Measurements from ENCODE around the gene TNS3. TPM values are rescaled to one million over a fixed set of nuclear protein-coding genes. Genes with fewer than 3 reads are reported as not detected.

The TNS3 gene
- total and polyA plus RNA-seq, 2 of the 13 experiments (the other 11 are each of a cell fraction or from before 2014, with no cell fraction given): 52.9 to 55.7 TPM

- Histone ChIP-seq H3K79me2 (ENCODE audit: insufficient read depth, low read length) (no peaks in the 10 kb centered on the region), H2AFZ (ENCODE audit: low read length) (no peak overlapping the region), H3K9me3 (ENCODE audit: low read length) (no peaks in the 10 kb centered on the region), H3K27ac (ENCODE audit: extremely low read length, insufficient read depth, low read length) (no peak overlapping the region), H3K9ac (ENCODE audit: insufficient read depth, low read depth, low read length) (no peak overlapping the region), H3K4me1 (ENCODE audit: insufficient read depth, low read length) (peaks cover 10% of the 10 kb centered on the region), H4K20me1 (ENCODE audit: insufficient read depth, low read length) (peaks cover 10% of the 10 kb centered on the region), H3K4me3 (replicated peaks in 1 of 3; ENCODE audit: insufficient read depth in 1 of 3, low read depth in 2 of 3, low read length in 3 of 3) (no peak overlapping the region), H3K36me3 (replicated peaks in 1 of 2; ENCODE audit: control insufficient read depth in 1 of 2, insufficient read depth in 2 of 2, low read length in 2 of 2) (peaks cover 39 to 82% of the 10 kb centered on the region in 2 experiments), H3K27me3 (ENCODE audit: control insufficient read depth in 1 of 2, insufficient read depth in 2 of 2, low read length in 2 of 2) (no peaks in the 10 kb centered on the region), H3K4me2 (ENCODE audit: low read depth, low read length) (no peak overlapping the region)
- no peak for DNase-seq (ENCODE audit: low spot score)
- WGBS (ENCODE audit: low lambda C conversion rate): 94% methylated on average over 14 of the region's 19 CpGs
- ATAC-seq: no peak
- ChIA-PET POLR2A (no interaction called here), CTCF (ENCODE audit: low intra/inter-chr PET ratio, low total read pairs) (no interaction called here)
- TF ChIP-seq ZZZ3 (CRISPR knock-in tag; IDR thresholded peaks at IDR 0.05; ENCODE audit: borderline replicate concordance) (no peak), AGO2 (optimal IDR thresholded peaks at IDR 0.05; ENCODE audit: low read depth, low read length) (peak; percentile 43)
- FAIRE-seq: no peak
- intact Hi-C loops (cut with micrococcal nuclease; ENCODE audit: unreplicated experiment) (no loop called here), in situ Hi-C loops (cut with HindIII; ENCODE audit: extremely low pct_ligation_motif_present, low pct_unique_long_range_greater_than_20kb) (no loop called here)
- no TSS peak for BruUV-seq (replicated peaks)
Observed at GRCh38 chr7:47329320-47329926, 252.5 kb downstream of the TNS3 start.

DNA sequence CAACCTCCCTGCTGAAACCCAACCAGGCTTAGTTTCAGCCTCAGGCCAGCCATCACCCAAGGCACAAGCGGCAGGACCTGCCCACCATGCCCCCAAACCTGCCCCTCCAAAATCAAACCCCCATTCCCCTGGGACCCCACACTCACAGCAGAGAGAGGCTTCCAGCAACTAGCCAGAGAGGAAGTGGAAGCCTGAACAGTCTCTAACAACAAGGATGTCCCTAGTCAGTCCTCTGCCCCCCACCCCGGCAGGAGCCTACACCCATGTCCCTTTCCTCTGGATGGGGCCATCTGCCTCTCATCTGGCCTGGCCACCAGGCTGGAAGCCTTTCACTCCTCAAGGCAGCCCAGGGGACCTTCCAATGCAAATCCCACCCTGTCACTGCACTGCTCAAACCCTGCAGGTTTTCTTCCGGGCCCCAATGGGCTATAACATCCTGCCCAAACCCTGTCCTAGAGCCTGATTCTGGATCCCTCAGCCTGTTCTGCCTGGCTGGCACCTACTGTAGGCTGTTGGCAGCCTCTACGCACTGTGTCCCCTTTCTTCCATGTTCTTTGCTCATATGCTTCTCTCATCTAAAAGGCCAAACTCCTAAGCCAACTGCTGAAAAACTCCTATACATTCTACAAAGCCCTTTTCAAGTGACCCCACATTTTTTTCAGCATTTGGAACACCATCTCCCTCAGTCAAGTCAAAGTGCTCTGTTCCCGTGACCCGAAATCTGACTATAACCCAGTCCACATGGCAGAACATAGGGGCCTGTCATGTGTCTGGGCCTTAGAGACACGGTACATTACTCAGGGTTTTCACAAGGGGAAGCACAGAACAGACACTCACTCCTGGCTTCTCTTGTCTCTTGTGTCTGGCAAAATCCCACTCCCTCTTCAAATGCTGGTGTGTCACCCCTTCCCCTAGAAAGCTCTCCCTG, 253.3 kb downstream of the TNS3 start:
- Histone ChIP-seq H3K4me2 (ENCODE audit: low read depth, low read length) (no peak overlapping the region), H3K27me3 (ENCODE audit: control insufficient read depth in 1 of 2, insufficient read depth in 2 of 2, low read length in 2 of 2) (no peaks in the 10 kb centered on the region), H2AFZ (ENCODE audit: low read length) (no peak overlapping the region), H3K9me3 (ENCODE audit: low read length) (no peaks in the 10 kb centered on the region), H3K79me2 (ENCODE audit: insufficient read depth, low read length) (no peaks in the 10 kb centered on the region), H3K27ac (ENCODE audit: extremely low read length, insufficient read depth, low read length) (no peak overlapping the region), H3K36me3 (replicated peaks in 1 of 2; ENCODE audit: control insufficient read depth in 1 of 2, insufficient read depth in 2 of 2, low read length in 2 of 2) (peaks cover 37 to 78% of the 10 kb centered on the region in 2 experiments), H4K20me1 (ENCODE audit: insufficient read depth, low read length) (peaks cover 10% of the 10 kb centered on the region), H3K4me1 (ENCODE audit: insufficient read depth, low read length) (peaks cover 10% of the 10 kb centered on the region), H3K4me3 (replicated peaks in 1 of 3; ENCODE audit: insufficient read depth in 1 of 3, low read depth in 2 of 3, low read length in 3 of 3) (no peak overlapping the region), H3K9ac (ENCODE audit: insufficient read depth, low read depth, low read length) (no peak overlapping the region)
- over 99% methylated on average over 7 of the region's 7 CpGs for WGBS (ENCODE audit: low lambda C conversion rate)
- TF ChIP-seq, protein P1, sequence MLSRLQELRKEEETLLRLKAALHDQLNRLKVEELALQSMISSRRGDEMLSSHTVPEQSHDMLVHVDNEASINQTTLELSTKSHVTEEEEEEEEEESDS (CRISPR knock-in tag; IDR thresholded peaks at IDR 0.05; ENCODE audit: borderline replicate concordance): no peak
- TF ChIP-seq RBM22 (optimal IDR thresholded peaks at IDR 0.05; ENCODE audit: low read length): peak; percentile 70
- ChIA-PET POLR2A (interaction anchor here (1.2 kb wide), 1 partner anchor 812 kb away, joined by 3 read pairs; no protein-coding TSS in a partner anchor), CTCF (ENCODE audit: low intra/inter-chr PET ratio, low total read pairs) (no interaction called here)
- intact Hi-C loops (cut with micrococcal nuclease; ENCODE audit: unreplicated experiment): no loop called here
- no TSS peak for BruUV-seq (replicated peaks)
- ATAC-seq (no peak; the same call in 2 of the 3 replicates), DNase-seq (ENCODE audit: low spot score) (no peak), FAIRE-seq (no peak)
- in situ Hi-C loops (cut with HindIII; ENCODE audit: extremely low pct_ligation_motif_present, low pct_unique_long_range_greater_than_20kb): no loop called here

Measured in HepG2 (cell line).